HCT116 (cell line): ENCODE measurements around the gene DEFB128. TPM values are rescaled to one million over a fixed set of nuclear protein-coding genes. Genes with fewer than 3 reads are reported as not detected.

Experiments used
- ATAC-seq: fragments of 200-7000 bp; cut with Tn5 transposase; 2 replicates; pipeline ENCODE4 v1.9.1; 2020; ENCODE audit warnings: mild to moderate bottlenecking, moderate library complexity
- Bru-seq: library from RNA; stranded (reverse); fragments of 400-500 nt; gene quantifications from one replicate; lab custom pipeline; 2021; lab: Mats Ljungman, UMichigan
- BruChase-seq, 2 experiments: library from RNA; stranded (reverse); fragments of 400-500 nt; gene quantifications; one replicate each; lab custom pipeline; 2021; lab: Mats Ljungman, UMichigan
- BruUV-seq: library from RNA; stranded (reverse); fragments of 400-500 nt; replicated peaks from 2 replicates; lab custom pipeline; 2021; lab: Mats Ljungman, UMichigan
- CTCF ChIA-PET: fragments of 300-600 bp; sonication (Branson Sonifier 250); formaldehyde crosslinking; loops from one replicate; lab custom pipeline; 2021; ENCODE audit warnings: antibody characterized with exemption; lab: Charles Lee
- POLR2A ChIA-PET: fragments of 300-600, 350-600 bp; sonication (Branson Sonifier 250); formaldehyde crosslinking; loops from one replicate; lab custom pipeline; 2021; ENCODE audit warnings: antibody characterized with exemption; lab: Charles Lee
- RAD21 ChIA-PET, 2 experiments: fragments of 300-600 bp; sonication (Branson Sonifier 250); formaldehyde crosslinking; loops; one replicate each; lab custom pipeline; 2023; ENCODE audit warnings: low total read pairs in 2 of 2; ENCODE audit not compliant: uncharacterized antibody in 2 of 2, unreplicated experiment in 2 of 2, low non-redundant PET in 1 of 2; lab: Charles Lee
- DNase-seq: peaks from one replicate; pipeline ENCODE4 v3.0.0-alpha.2; 2010; ENCODE audit warnings: low read depth, low spot score
- H2AFZ ChIP-seq: fragments of 200-600 bp; shearing (Covaris generic), sonication (generic); 2 replicates; pipeline ENCODE4 v1.6.1; 2017; ENCODE audit warnings: low read depth, mixed run types, mixed read lengths, antibody characterized with exemption, low read length; ENCODE audit not compliant: poor library complexity, severe bottlenecking
- H3K27ac ChIP-seq: 2 replicates; pipeline ENCODE4 v1.5.1; 2012; ENCODE audit warnings: low read depth, low read length
- H3K27me3 ChIP-seq: fragments of 200-600 bp; sonication (generic); 2 replicates; pipeline ENCODE4 v1.6.1; 2016; ENCODE audit warnings: mixed run types, low read length, mixed read lengths; ENCODE audit not compliant: insufficient read depth
- H3K36me3 ChIP-seq, 2 experiments: fragments of 200-500 bp in 1 of 2; fragments of 200-600 bp in 1 of 2; sonication (Bioruptor generic) in 1 of 2; sonication (generic) in 1 of 2; 2 replicates each; pipeline versions ENCODE4 v1.5.1 to v1.6.1; 2014 to 2016; ENCODE audit warnings: low read length in 2 of 2, inconsistent platforms in 1 of 2, mixed read lengths in 1 of 2, mixed run types in 1 of 2; ENCODE audit not compliant: insufficient read depth in 2 of 2, control insufficient read depth in 1 of 2
- H3K4me1 ChIP-seq, 2 experiments: fragments of 200-600 bp in 1 of 2; sonication (generic) in 1 of 2; 2 replicates each; pipeline versions ENCODE4 v1.5.1 to v1.6.1; 2012 to 2017; ENCODE audit warnings: low read length in 2 of 2, inconsistent platforms in 1 of 2, mild to moderate bottlenecking in 1 of 2, mixed read lengths in 1 of 2, mixed run types in 1 of 2, moderate library complexity in 1 of 2; ENCODE audit not compliant: insufficient read depth in 2 of 2, control insufficient read depth in 1 of 2
- H3K4me2 ChIP-seq: fragments of 200-600 bp; sonication (generic); 2 replicates; pipeline ENCODE4 v1.6.1; 2017; ENCODE audit warnings: mixed run types, low read length, mixed read lengths
- H3K4me3 ChIP-seq, 2 experiments: fragments of 200-600 bp in 1 of 2; sonication (generic) in 1 of 2; replicated peaks in 1 of 2; 2 replicates each; pipeline ENCODE4 v1.5.1; 2011 to 2016; ENCODE audit warnings: low read length in 2 of 2, control low read depth in 1 of 2, low read depth in 1 of 2, mild to moderate bottlenecking in 1 of 2, mixed read lengths in 1 of 2, mixed run types in 1 of 2
- H3K79me2 ChIP-seq: fragments of 200-600 bp; sonication (generic); 2 replicates; pipeline ENCODE4 v1.6.1; 2017; ENCODE audit warnings: mild to moderate bottlenecking, mixed run types, low read length, moderate library complexity, mixed read lengths; ENCODE audit not compliant: insufficient read depth
- H3K9ac ChIP-seq: fragments of 200-600 bp; sonication (generic); 2 replicates; pipeline ENCODE4 v1.6.1; 2016; ENCODE audit warnings: low read length, mixed read lengths
- H3K9me2 ChIP-seq: fragments of 200-600 bp; sonication (generic), shearing (Covaris generic); 2 replicates; pipeline ENCODE4 v1.6.1; 2017; ENCODE audit warnings: mixed run types, mild to moderate bottlenecking, moderate library complexity; ENCODE audit not compliant: insufficient read depth
- H3K9me3 ChIP-seq, 2 experiments: fragments of 200-500 bp in 1 of 2; fragments of 200-600 bp in 1 of 2; sonication (Bioruptor generic) in 1 of 2; sonication (generic) in 1 of 2; 2 replicates each; pipeline ENCODE4 v1.6.1; 2014 to 2017; ENCODE audit warnings: low read length in 2 of 2, mixed read lengths in 2 of 2, inconsistent platforms in 1 of 2, low read depth in 1 of 2, mild to moderate bottlenecking in 1 of 2, mixed run types in 1 of 2, moderate library complexity in 1 of 2; ENCODE audit not compliant: control insufficient read depth in 1 of 2, insufficient read depth in 1 of 2
- H4K20me1 ChIP-seq: fragments of 200-600 bp; sonication (generic), shearing (Covaris generic); 2 replicates; pipeline ENCODE4 v1.6.1; 2017; ENCODE audit warnings: mixed run types, mild to moderate bottlenecking, moderate library complexity; ENCODE audit not compliant: insufficient read depth
- CBX3 ChIP-seq: IDR thresholded peaks from 2 replicates; pipeline ENCODE4 v1.6.1; 2012; ENCODE audit warnings: low read depth
- CEBPB ChIP-seq: IDR thresholded peaks from 2 replicates; pipeline ENCODE4 v1.6.1; 2012; ENCODE audit warnings: low read depth
- EGR1 ChIP-seq: IDR thresholded peaks from 2 replicates; pipeline ENCODE4 v1.6.1; 2012; ENCODE audit warnings: low read depth
- FOSL1 ChIP-seq: IDR thresholded peaks from 2 replicates; pipeline ENCODE4 v1.6.1; 2012; ENCODE audit warnings: low read depth
- JUND ChIP-seq: IDR thresholded peaks from 2 replicates; pipeline ENCODE4 v1.6.1; 2012
- POLR2A ChIP-seq: IDR thresholded peaks from 2 replicates; pipeline ENCODE4 v1.7.0; 2011; ENCODE audit warnings: borderline replicate concordance; ENCODE audit not compliant: insufficient read depth, insufficient read length; ENCODE audit errors: extremely low read depth
- POLR2AphosphoS5 ChIP-seq: IDR thresholded peaks from 2 replicates; pipeline ENCODE4 v1.6.1; 2011; ENCODE audit warnings: mild to moderate bottlenecking, low read depth, low read length, moderate library complexity
- RAD21 ChIP-seq: IDR thresholded peaks from 2 replicates; pipeline ENCODE4 v1.6.1; 2012; ENCODE audit warnings: low read depth, mild to moderate bottlenecking
- SIN3A ChIP-seq: IDR thresholded peaks from 2 replicates; pipeline ENCODE4 v1.6.1; 2012; ENCODE audit warnings: low read depth
- SP1 ChIP-seq: IDR thresholded peaks from 2 replicates; pipeline ENCODE4 v1.6.1; 2012; ENCODE audit warnings: low read depth
- TCF7L2 ChIP-seq: IDR thresholded peaks from 2 replicates; pipeline ENCODE4 v1.7.0; 2011; ENCODE audit warnings: borderline replicate concordance, inconsistent platforms; ENCODE audit not compliant: insufficient read depth, insufficient read length; ENCODE audit errors: extremely low read depth
- YY1 ChIP-seq: IDR thresholded peaks from 2 replicates; pipeline ENCODE4 v1.6.1; 2011; ENCODE audit warnings: low read length, low read depth, moderate library complexity, mild to moderate bottlenecking; ENCODE audit not compliant: insufficient replicate concordance; ENCODE audit errors: extremely low read depth
- ZFX ChIP-seq: fragments of 450-650 bp; IDR thresholded peaks from 2 replicates; pipeline ENCODE4 v1.6.1; 2017
- intact Hi-C: fragments of 100-400 bp; cut with micrococcal nuclease; formaldehyde crosslinking; loops from 2 replicates; pipeline ENCODE4 v1.10.0; 2022
- long read RNA-seq: library from polyadenylated mRNA; unstranded; transcript quantifications from one replicate; pipeline ENCODE4 v2.0.0, GENCODE V29; 2021; ENCODE audit not compliant: unreplicated experiment
- polyA plus RNA-seq: library from polyadenylated mRNA; unstranded; fragments of >200 nt; gene quantifications from 2 replicates; pipeline ENCODE4 v1.2.1, GENCODE V29; 2012; ENCODE audit warnings: missing spikeins
- total RNA-seq: library from RNA; stranded (reverse); gene quantifications from one replicate; pipeline ENCODE4 v1.2.1, GENCODE V29; 2021; ENCODE audit not compliant: unreplicated experiment
- TF ChIP-seq, protein P1 (sequence below): IDR thresholded peaks from 2 replicates; pipeline ENCODE4 v1.6.1; 2012
- TF ChIP-seq, protein P2 (sequence below), 3 experiments: fragments of 200-600 bp in 1 of 3; sonication (generic) in 1 of 3; IDR thresholded peaks in 2 of 3; conservative IDR thresholded peaks in 1 of 3; 2 replicates each; pipeline ENCODE4 v1.5.1; 2012 to 2017; ENCODE audit warnings: low read depth in 2 of 3, low read length in 2 of 3, antibody characterized with exemption in 1 of 3, borderline replicate concordance in 1 of 3, control low read depth in 1 of 3, mild to moderate bottlenecking in 1 of 3, mixed read lengths in 1 of 3, mixed run types in 1 of 3, moderate library complexity in 1 of 3; ENCODE audit not compliant: insufficient read depth in 1 of 3
- TF ChIP-seq, protein P3 (sequence below): IDR thresholded peaks from 2 replicates; pipeline ENCODE4 v1.6.1; 2011; ENCODE audit warnings: mild to moderate bottlenecking, low read length, moderate library complexity; ENCODE audit not compliant: insufficient replicate concordance; ENCODE audit errors: extremely low read depth
- TF ChIP-seq, protein P4 (sequence below): IDR thresholded peaks from 2 replicates; pipeline ENCODE4 v1.6.1; 2012

Gene DEFB128
- total RNA-seq (not detected), Bru-seq, nascent RNA (not detected), BruChase-seq, experiment 1, labeled RNA remaining after a 6-hour chase (not detected), BruChase-seq, experiment 2, labeled RNA remaining after a 2-hour chase (not detected)
- not detected in 2 replicates for polyA plus RNA-seq
- long read RNA-seq, result 0 reads

DNA sequence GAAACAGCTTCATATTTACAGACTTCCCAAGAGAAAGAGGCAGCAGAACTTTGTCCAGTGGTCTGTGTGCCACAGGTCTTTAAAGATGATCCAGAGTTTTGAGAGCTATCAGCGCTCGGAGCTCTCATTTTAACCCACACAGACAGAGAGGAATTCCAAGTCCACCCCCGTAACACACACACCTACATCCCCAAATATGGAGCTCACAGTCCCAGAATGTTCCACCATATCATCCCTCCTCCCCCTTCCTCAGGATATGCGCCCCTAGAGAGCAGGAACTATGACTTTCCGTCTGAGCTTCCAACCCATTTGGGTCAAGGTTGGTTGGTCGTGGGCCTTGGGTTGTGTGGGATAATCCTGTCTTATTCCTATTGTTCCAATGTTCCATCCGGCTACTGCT, at the start of gene DEFB128:
TSS of gene DEFB128 (minus strand) at position 101 of the 400 bp plus-strand sequence. CDS start at position 13, 88 bp downstream.
- no peaks in the 10 kb centered on the region for H3K9me2 ChIP-seq
- H3K4me2 ChIP-seq, result no peak within 1 kb of the TSS
- H3K27me3 ChIP-seq, result 0 out of 2 replicates have a peak, but pooled peaks cover 7% of the 10 kb centered on the region
- no peak for ATAC-seq
- H3K36me3 ChIP-seq, result no peaks in the 10 kb centered on the region
- no peaks in the 10 kb centered on the region for H3K9me3 ChIP-seq
- no peak within 1 kb of the TSS for H3K27ac ChIP-seq
- no peak within 1 kb of the TSS for H3K9ac ChIP-seq
- CTCF ChIA-PET, result no interaction called here
- H3K79me2 ChIP-seq, result no peaks in the 10 kb centered on the region
- intact Hi-C loops, result no loop called here
- TF ChIP-seq, protein P1, sequence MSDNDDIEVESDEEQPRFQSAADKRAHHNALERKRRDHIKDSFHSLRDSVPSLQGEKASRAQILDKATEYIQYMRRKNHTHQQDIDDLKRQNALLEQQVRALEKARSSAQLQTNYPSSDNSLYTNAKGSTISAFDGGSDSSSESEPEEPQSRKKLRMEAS, result no peak
- TF ChIP-seq YY1 (no peak), FOSL1 (no peak), ZFX (no peak), POLR2AphosphoS5 (no peak), CBX3 (no peak), EGR1 (no peak), SP1 (no peak), TCF7L2 (no peak), JUND (no peak), CEBPB (no peak), SIN3A (no peak), RAD21 (no peak), POLR2A (no peak)
- TF ChIP-seq, protein P2, sequence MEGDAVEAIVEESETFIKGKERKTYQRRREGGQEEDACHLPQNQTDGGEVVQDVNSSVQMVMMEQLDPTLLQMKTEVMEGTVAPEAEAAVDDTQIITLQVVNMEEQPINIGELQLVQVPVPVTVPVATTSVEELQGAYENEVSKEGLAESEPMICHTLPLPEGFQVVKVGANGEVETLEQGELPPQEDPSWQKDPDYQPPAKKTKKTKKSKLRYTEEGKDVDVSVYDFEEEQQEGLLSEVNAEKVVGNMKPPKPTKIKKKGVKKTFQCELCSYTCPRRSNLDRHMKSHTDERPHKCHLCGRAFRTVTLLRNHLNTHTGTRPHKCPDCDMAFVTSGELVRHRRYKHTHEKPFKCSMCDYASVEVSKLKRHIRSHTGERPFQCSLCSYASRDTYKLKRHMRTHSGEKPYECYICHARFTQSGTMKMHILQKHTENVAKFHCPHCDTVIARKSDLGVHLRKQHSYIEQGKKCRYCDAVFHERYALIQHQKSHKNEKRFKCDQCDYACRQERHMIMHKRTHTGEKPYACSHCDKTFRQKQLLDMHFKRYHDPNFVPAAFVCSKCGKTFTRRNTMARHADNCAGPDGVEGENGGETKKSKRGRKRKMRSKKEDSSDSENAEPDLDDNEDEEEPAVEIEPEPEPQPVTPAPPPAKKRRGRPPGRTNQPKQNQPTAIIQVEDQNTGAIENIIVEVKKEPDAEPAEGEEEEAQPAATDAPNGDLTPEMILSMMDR (IDR thresholded peaks at IDR 0.05 in 2 of 3, conservative IDR thresholded peaks at IDR 0.05 in 1 of 3; ENCODE audit: borderline replicate concordance in 1 of 3, insufficient read depth in 1 of 3, low read depth in 2 of 3, low read length in 2 of 3), result no peak
- TF ChIP-seq, protein P3, sequence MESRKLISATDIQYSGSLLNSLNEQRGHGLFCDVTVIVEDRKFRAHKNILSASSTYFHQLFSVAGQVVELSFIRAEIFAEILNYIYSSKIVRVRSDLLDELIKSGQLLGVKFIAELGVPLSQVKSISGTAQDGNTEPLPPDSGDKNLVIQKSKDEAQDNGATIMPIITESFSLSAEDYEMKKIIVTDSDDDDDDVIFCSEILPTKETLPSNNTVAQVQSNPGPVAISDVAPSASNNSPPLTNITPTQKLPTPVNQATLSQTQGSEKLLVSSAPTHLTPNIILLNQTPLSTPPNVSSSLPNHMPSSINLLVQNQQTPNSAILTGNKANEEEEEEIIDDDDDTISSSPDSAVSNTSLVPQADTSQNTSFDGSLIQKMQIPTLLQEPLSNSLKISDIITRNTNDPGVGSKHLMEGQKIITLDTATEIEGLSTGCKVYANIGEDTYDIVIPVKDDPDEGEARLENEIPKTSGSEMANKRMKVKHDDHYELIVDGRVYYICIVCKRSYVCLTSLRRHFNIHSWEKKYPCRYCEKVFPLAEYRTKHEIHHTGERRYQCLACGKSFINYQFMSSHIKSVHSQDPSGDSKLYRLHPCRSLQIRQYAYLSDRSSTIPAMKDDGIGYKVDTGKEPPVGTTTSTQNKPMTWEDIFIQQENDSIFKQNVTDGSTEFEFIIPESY, result no peak
- TF ChIP-seq, protein P4, sequence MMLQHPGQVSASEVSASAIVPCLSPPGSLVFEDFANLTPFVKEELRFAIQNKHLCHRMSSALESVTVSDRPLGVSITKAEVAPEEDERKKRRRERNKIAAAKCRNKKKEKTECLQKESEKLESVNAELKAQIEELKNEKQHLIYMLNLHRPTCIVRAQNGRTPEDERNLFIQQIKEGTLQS, result no peak
- no peak within 1 kb of the TSS for H3K4me3 ChIP-seq
- no peaks in the 10 kb centered on the region for H4K20me1 ChIP-seq
- H2AFZ ChIP-seq, result no peak within 1 kb of the TSS
- RAD21 ChIA-PET, result no interaction called here
- POLR2A ChIA-PET, result no interaction called here
- no peaks in the 10 kb centered on the region for H3K4me1 ChIP-seq
- no peak for DNase-seq
- BruUV-seq, result no TSS peak
